ENCODE results near the gene SGTB.
A peak's percentile ranks its signal among the peaks of the same experiment; 100 is the strongest.
"Not testable (repeated sequence)": the region's sequence is repeated elsewhere in the genome, so short reads cannot be mapped to it uniquely, and the experiment has no call there.

Gene SGTB

GRCh38 chr5:65693121-65693520 lies 28.8 kb downstream of the SGTB start:
- no peak for TF ChIP-seq JUND (IDR thresholded peaks at IDR 0.05; ENCODE audit: low read depth)
- in situ Hi-C loops (cut with HindIII; ENCODE audit: low pct_unique_long_range_greater_than_20kb, low sequenced_read_pairs), result no loop called here
- DNase-seq (ENCODE audit: low read depth in 1 of 2, low spot score in 1 of 2), result no peak

DNA sequence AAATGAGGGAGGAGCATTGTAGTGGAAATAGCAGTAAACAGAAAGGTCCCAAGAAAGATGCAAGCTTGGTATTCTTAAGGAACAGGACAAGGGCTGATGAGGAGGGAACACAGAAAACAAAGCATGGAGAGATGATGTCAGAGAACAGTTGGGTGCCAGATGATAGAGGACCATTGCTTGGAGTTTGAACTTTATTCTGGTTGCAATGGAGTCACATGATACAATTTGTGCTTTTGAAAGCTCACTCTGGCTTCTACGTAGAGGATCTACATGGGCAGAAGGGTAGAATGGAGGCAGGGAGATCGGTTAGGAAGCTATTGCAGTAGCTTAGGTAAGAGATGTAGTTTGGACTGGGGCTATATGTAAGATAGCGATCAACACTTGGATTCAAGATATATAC lies 39.8 kb downstream of the SGTB start:
- DNase-seq (ENCODE audit: low read depth in 1 of 2, low spot score in 1 of 2), result no peak
- in situ Hi-C loops (cut with HindIII; ENCODE audit: low pct_unique_long_range_greater_than_20kb, low sequenced_read_pairs), result no loop called here
- no peak for TF ChIP-seq JUND (IDR thresholded peaks at IDR 0.05; ENCODE audit: low read depth)

DNA sequence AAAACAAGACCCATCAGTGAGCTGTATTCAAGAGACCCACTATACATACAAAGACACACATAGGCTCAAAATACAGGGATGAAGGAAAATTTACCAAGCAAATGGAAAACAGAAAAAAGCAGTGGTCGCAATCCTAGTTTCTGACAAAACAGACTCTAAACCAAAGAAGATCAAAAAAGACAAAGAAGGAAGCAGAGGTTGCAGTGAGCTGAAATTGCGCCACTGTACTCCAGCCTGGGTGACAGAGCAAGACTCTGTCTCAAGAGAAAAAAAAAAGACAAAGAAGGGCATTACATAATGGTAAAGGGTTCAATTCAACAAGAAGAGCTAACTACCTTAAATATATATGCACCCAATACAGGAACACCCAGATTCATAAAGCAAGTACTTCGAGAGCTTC lies 45.9 kb downstream of the SGTB start:
- DNase-seq (ENCODE audit: low read depth in 1 of 2, low spot score in 1 of 2); in situ Hi-C loops (cut with HindIII; ENCODE audit: low pct_unique_long_range_greater_than_20kb, low sequenced_read_pairs): not testable (repeated sequence)

- no peak for TF ChIP-seq JUND (IDR thresholded peaks at IDR 0.05; ENCODE audit: low read depth)
Observed at GRCh38 chr5:65674749-65675148, 47.2 kb downstream of the SGTB start.

DNA sequence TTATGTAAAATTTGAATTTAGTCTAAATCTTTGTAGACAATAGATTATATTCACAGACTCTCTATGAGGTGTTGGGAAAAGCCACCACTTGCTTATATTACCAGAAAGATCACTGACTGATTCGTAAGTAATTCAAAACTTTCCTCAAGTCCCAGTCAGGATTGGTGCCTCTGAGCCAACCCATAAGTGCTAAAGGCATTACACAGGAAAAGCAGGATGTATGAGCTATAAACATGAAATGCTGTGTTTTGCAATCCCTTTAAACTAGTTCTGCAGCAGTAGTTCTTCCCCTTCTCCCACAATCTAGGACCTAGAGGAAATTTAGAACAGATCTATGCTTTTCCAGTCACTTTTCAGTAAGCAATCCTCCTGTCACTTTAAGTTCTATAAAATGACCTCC lies 49.1 kb downstream of the SGTB start:
- in situ Hi-C loops (cut with HindIII; ENCODE audit: low pct_unique_long_range_greater_than_20kb, low sequenced_read_pairs), result no loop called here
- TF ChIP-seq JUND (IDR thresholded peaks at IDR 0.05; ENCODE audit: low read depth), result no peak
- DNase-seq (ENCODE audit: low read depth in 1 of 2, low spot score in 1 of 2), result peak in 1 of 2 experiments; percentile 42

More at GRCh38 chr5:65674749-65675148, 47.2 kb downstream of the SGTB start:
- in situ Hi-C loops (cut with HindIII; ENCODE audit: low pct_unique_long_range_greater_than_20kb, low sequenced_read_pairs), result no loop called here
- no peak for DNase-seq (ENCODE audit: low read depth in 1 of 2, low spot score in 1 of 2)

DNA sequence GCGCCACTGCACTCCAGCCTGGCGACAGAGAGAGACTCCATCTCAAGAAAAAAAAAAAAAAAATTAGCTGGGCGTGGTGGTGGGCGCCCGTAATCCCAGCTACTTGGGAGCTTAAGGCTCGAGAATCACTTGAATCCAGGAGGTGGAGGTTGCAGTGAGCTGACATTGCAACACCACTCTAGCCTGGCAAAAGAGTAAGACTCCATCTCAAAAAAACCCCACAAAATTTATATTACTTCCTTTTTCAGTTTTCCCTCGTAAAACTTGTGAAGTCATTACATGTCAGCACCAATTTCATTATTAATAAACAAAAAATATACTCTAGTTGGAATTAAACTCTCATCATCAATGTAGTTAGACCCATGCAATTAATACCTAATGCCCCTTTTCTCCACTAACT lies 53.2 kb downstream of the SGTB start:
- DNase-seq (ENCODE audit: low read depth in 1 of 2, low spot score in 1 of 2), result no peak
- in situ Hi-C loops (cut with HindIII; ENCODE audit: low pct_unique_long_range_greater_than_20kb, low sequenced_read_pairs), result no loop called here
- TF ChIP-seq JUND (IDR thresholded peaks at IDR 0.05; ENCODE audit: low read depth), result no peak

DNA sequence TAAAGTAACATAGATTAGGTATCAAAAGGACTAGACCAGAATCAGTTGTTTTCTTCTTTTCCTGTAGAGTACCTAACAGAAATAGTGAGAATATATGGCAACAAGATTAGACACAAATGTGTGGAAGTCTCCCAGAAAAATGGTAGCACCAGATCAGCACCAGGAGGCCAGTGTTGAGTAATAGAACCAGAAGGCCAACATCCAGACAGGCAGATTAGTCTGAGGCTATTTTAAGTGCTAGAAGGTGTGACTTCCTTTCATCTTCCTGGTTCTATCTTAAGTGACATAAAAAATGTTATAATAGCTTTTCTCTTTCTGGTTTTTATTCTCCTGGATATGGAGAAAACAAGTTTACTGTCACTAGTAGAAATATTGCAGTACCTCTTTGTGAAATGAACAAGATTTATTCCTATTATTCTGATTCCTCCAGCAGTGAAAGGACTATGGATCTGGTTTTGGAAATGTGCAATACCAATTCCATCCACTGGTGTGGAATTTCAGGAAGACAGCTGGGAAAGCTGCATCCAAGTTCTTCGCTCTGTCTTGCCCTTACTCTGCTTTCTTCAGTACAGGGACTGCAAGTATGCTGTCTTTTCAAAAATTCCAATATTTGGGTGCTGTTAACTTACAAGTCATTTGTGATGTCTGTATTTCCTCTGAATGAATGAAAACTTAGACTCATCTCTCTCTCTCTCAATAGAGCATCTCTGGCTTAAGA lies 57.9 kb downstream of the SGTB start:
- DNase-seq (ENCODE audit: low read depth in 1 of 2, low spot score in 1 of 2), result peak in 1 of 2 experiments; percentile 46
- TF ChIP-seq JUND (IDR thresholded peaks at IDR 0.05; ENCODE audit: low read depth), result no peak
- in situ Hi-C loops (cut with HindIII; ENCODE audit: low pct_unique_long_range_greater_than_20kb, low sequenced_read_pairs), result no loop called here

DNA sequence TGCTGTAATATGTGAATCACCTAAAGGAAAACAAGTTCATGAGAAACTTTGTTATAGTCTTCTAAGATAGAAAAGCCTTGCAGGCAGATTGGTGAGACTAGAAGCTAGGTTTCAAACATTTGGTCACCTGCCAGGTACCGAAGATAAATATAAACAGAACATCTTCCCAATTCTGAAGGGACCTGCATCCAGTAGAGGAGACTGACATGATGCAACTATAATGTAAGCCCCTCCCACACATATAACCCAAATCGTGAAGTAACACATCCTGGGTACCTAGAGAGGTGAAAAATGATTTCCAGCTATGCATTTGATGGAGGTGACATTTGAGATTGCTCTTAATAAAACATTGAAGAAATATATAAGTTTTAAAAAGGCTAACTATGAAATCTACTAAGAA lies 67.2 kb downstream of the SGTB start:
- in situ Hi-C loops (cut with HindIII; ENCODE audit: low pct_unique_long_range_greater_than_20kb, low sequenced_read_pairs), result no loop called here
- no peak for TF ChIP-seq JUND (IDR thresholded peaks at IDR 0.05; ENCODE audit: low read depth)

DNA sequence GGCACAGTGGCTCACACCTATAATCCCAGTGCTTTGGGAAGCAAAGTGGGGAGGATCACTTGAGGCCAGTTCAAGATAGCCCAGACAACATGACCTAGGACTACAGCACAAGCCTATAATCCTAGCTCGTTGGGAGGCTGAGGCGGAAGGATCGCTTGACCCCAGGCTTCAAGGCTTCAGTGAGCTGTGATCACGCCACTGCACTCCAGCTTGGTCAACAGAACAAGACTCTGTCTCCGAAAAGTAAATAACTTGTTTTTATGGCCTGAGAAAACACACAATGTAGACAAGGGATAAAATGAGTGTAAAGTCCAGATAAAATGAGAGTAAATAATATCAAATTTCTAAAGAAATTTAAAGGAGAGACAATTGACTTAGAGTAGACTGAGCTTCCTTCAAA lies 70.8 kb downstream of the SGTB start:
- no peak for TF ChIP-seq JUND (IDR thresholded peaks at IDR 0.05; ENCODE audit: low read depth)
- in situ Hi-C loops (cut with HindIII; ENCODE audit: low pct_unique_long_range_greater_than_20kb, low sequenced_read_pairs), result no loop called here
- DNase-seq (ENCODE audit: low read depth in 1 of 2, low spot score in 1 of 2), result peak in 1 of 2 experiments; percentile 27

More for the DNA sequence above, 67.2 kb downstream of the SGTB start:
- DNase-seq (ENCODE audit: low read depth in 1 of 2, low spot score in 1 of 2), result no peak

GRCh38 chr5:65647941-65648340 lies 74.0 kb downstream of the SGTB start:
- no peak for TF ChIP-seq JUND (IDR thresholded peaks at IDR 0.05; ENCODE audit: low read depth)
- no peak for DNase-seq (ENCODE audit: low read depth in 1 of 2, low spot score in 1 of 2)
- in situ Hi-C loops (cut with HindIII; ENCODE audit: low pct_unique_long_range_greater_than_20kb, low sequenced_read_pairs), result no loop called here

- no peak for DNase-seq (ENCODE audit: low read depth in 1 of 2, low spot score in 1 of 2)
- TF ChIP-seq JUND (IDR thresholded peaks at IDR 0.05; ENCODE audit: low read depth), result no peak
- in situ Hi-C loops (cut with HindIII; ENCODE audit: low pct_unique_long_range_greater_than_20kb, low sequenced_read_pairs), result no loop called here
Observed at GRCh38 chr5:65646938-65647337, 75.0 kb downstream of the SGTB start.

- in situ Hi-C loops (cut with HindIII; ENCODE audit: low pct_unique_long_range_greater_than_20kb, low sequenced_read_pairs), result no loop called here
- TF ChIP-seq JUND (IDR thresholded peaks at IDR 0.05; ENCODE audit: low read depth), result no peak
- DNase-seq (ENCODE audit: low read depth in 1 of 2, low spot score in 1 of 2), result no peak
Observed at GRCh38 chr5:65640240-65640639, 81.7 kb downstream of the SGTB start.

GRCh38 chr5:65630981-65631380 lies 90.9 kb downstream of the SGTB start:
- in situ Hi-C loops (cut with HindIII; ENCODE audit: low pct_unique_long_range_greater_than_20kb, low sequenced_read_pairs), result no loop called here
- TF ChIP-seq JUND (IDR thresholded peaks at IDR 0.05; ENCODE audit: low read depth), result no peak
- no peak for DNase-seq (ENCODE audit: low read depth in 1 of 2, low spot score in 1 of 2)

DNA sequence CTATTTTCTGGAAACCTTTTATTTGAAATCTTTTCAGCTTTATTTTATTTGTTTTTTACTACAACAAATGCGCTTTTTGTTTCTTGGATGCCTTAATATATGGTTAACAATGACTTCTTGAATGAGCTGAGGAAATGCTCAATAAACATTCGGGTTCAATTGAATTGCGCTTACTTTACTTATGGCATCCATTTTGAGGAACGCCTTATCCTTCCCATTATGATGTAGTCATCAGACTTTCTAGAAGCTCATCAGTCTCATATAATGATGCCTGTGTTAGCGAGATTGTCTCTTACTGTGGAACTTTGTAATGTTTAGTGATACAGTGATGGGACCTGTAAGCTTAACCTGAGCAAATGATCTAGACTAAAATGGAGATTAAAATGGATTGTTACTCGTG lies 96.2 kb downstream of the SGTB start:
- peak in 1 of 2 experiments; percentile 3 for DNase-seq (ENCODE audit: low read depth in 1 of 2, low spot score in 1 of 2)
- no peak for TF ChIP-seq JUND (IDR thresholded peaks at IDR 0.05; ENCODE audit: low read depth)
- in situ Hi-C loops (cut with HindIII; ENCODE audit: low pct_unique_long_range_greater_than_20kb, low sequenced_read_pairs), result no loop called here
